NCI-H1092 treated with DMSO at 0.1 percent for 48 hours (cell line): ENCODE measurements around the gene MLLT3.

Source experiments
- DNase-seq: peaks from one replicate; lab custom pipeline; 2025; lab: John Stamatoyannopoulos, UW

Gene MLLT3

GRCh38 chr9:20476912-20477521, 145.3 kb downstream of the MLLT3 start:
- no peak for DNase-seq

DNA sequence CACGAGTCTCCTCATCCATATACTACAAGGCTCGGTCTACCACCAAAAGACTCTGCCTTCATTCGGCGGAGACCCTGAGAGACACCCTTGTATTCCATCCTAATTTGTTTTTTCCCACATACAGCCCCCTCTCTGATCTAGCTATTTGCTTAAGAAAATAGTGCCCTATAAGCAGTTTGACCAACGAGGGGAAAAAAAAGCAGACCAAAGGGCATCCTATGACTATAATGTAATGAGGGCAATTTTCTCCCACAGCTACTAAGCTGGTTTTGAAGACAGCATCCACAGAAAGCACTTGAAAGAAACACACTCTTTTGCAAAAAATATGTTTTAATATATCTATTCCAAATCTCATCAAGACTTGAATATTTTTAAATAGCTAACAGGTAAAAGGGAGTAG, 147.8 kb downstream of the MLLT3 start:
- DNase-seq = no peak

GRCh38 chr9:20473515-20474013, 148.7 kb downstream of the MLLT3 start:
- DNase-seq = no peak

- DNase-seq = no peak
Measured at GRCh38 chr9:20472342-20473045, 149.8 kb downstream of the MLLT3 start.

GRCh38 chr9:20466328-20467008, 155.8 kb downstream of the MLLT3 start:
- no peak for DNase-seq

- no peak for DNase-seq
Measured at GRCh38 chr9:20464242-20464641, 158.1 kb downstream of the MLLT3 start.

GRCh38 chr9:20463823-20464222, 158.5 kb downstream of the MLLT3 start:
- DNase-seq = no peak

DNA sequence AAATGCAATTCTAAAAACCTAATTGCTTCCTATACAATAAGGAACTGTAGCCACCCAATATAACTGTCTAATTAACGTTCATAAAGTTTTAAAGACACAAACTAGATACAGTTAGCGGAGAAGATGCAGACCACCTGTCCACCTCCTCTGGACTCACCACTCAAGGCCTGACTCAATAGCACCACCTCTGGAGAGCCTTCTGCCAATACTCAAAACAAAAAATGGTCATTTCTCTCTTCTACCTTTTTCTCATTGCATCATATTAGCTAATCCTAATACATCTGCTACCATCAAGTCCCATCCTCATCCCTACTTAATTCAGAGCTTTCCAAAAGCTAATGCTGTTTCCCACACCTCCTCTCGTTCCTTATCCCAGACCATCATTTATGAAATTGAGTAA, 159.9 kb downstream of the MLLT3 start:
- DNase-seq = no peak

GRCh38 chr9:20447291-20447690, 175.0 kb downstream of the MLLT3 start:
- DNase-seq = no peak

DNA sequence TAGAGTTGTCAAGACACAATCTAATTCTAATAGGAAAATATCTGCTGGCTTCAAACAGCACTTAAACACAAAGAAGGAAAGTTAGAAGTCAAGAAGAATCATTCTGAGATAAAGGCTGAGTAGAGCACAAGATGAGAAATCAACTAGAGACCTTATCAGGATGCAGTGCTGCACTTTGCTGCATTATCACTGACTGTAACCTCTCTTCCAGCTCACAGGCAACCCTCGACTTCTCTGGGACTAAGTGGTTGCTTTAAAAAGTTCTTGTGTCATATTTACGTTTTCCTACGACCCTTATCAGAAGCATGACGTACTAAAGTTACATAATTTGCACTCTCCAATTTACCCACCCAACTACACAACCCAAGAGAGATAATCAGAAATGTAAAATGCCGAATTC, 176.1 kb downstream of the MLLT3 start:
- no peak for DNase-seq

GRCh38 chr9:20442461-20443319, 179.6 kb downstream of the MLLT3 start:
- DNase-seq = no peak

DNA sequence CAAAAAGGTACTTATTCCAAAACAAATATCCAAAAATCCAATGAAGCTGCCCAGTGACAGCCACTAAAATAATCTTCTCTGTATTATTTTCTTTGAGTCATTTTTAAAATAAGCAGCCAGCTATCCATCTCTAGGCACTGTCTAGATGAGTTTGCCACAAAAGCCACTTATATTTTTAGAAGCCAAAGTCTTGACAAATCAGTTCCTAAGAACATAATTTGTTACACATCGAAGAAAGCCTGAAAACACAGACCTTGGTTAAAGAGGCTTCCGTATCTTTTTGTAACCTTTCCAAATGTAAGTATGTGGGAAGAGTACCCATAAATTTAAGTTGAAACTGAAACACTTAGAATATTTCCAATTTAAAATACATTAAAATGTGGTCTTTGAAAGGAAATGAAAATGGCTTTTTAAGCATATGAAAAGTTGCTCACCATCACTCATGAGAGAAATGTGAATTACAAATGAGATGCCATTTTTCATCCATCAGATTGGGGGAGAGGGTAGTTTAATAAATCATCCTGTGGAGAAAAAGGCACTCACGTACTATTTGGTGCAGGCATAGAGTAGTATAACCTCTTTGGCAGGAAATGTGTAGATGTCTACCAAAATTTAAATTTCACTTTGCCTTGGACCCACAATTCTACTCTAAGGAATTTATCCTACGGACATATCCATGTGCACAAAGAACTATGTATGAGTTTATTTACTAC, 180.4 kb downstream of the MLLT3 start:
- DNase-seq = no peak

DNA sequence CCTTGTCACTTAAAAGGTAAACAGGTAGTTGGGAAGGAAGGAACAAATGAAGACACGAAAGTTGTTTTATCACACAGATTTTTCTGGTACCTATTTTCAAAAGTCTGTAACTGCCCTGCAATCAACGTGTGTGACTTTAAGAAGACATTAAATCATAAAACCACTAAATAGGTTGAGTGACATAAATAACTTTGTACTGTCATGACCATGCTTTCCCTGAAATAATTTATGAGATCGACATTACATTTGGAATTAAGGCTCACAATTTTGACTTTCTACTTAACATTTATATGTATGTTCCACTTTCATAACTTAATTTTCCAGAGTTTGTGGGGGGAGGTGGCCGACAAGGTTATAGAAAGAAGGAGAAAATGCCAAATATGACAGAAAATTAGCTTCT, 181.1 kb downstream of the MLLT3 start:
- no peak for DNase-seq

GRCh38 chr9:20437476-20437875, 184.8 kb downstream of the MLLT3 start:
- no peak for DNase-seq

DNA sequence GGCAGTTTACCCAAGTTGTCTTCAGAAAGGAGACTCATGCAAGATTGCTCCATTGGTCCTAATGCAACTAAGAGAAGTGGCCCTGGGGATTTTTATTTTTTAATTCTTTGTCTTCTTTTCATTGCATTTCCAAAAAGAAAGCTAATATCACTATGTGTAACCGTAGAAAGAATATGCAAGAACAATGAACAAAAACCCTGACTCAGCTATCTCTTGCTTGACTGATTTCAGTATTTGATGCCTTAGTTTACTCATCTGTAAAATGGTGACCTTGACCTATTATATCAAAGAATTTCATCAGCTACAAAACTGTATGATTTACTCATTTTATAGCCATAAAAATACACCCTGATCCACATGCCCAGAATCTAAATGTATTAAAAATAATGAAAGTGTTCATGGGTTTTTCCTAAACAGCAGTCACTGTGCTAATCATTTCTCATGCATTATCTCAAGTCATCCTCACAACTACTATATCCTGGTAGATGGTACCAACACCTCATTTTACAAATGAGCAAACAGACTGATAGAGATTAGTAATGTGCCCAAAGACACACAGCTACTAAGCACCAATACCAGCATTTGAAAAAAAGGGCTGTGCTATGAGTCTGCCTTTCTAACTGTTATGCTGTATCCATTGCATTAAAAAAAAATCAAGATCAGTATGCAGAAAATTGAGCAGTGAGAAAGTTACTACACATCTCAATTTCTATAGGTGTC, 185.7 kb downstream of the MLLT3 start:
- DNase-seq = no peak

GRCh38 chr9:20428976-20429375, 193.3 kb downstream of the MLLT3 start:
- no peak for DNase-seq

GRCh38 chr9:20427359-20427758, 194.9 kb downstream of the MLLT3 start:
- no peak for DNase-seq

DNA sequence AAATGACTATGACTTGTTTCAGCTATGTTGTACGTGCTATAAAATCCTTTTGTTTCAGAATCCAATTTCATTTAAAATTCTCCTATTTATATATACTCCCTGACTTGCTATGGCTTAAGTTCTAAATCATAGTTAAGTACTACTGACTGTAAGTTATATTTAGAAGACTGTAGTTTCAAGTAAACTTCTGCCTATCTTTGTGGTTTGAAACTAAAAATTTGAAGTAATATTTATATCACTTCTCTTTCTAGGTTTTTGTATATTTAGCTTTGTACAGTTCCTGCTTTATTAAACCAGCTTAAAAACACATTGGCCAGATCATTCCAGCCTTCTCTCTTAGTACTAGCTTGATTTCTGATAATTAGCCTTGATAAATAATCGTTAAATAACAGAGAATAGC, 196.3 kb downstream of the MLLT3 start:
- no peak for DNase-seq

GRCh38 chr9:20419533-20419932, 202.8 kb downstream of the MLLT3 start:
- DNase-seq = no peak

DNA sequence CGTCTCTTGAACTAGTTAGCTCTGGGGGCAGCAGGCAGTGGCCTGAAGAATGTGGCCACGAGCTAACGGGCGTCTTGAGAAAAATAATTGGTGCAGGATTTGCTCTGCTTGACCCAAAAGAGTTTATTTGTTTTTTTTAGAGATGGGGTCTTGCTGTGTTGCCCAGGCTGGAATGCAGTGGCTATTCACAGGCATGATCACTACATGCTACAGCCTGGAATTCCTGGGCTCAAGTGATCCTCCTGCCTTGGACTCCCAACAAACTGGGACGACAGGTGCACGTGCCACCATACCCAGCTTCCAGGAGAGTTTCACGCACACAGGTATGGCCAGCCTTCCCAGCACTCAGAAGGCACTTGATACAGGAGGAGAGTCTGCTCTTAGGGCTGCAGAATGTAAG, 203.8 kb downstream of the MLLT3 start:
- DNase-seq = no peak
